Measurements from ENCODE around the gene C19orf67.

DNA sequence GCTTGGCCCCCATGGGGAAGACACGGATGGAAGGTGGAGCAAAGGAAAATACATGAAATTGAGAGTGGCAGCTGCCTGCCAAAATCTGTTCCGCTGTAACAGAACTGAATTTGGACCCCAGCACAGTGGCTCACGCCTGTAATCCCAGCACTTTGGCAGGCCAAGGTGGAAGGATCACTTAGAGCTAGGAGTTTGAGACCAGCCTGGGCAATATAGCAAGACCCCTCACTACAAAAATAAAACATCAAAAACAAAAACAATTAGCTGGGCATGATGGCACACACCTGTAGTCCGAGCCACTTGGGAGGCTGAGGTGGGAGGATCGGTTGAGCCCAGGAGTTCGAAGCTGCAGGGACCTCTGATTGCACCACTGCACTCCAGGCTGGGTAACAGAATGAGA lies 33.1 kb downstream of the C19orf67 start:
- no peak for TF ChIP-seq CTCF (conservative IDR thresholded peaks at IDR 0.05 in 1 of 2, IDR thresholded peaks at IDR 0.05 in 1 of 2; ENCODE audit: extremely low read depth in 1 of 2, insufficient read depth in 1 of 2, low read depth in 1 of 2, low read length in 2 of 2)
- no peak for TF ChIP-seq EZH2 (IDR thresholded peaks at IDR 0.05; ENCODE audit: borderline replicate concordance, low read length)
